KG1 (cell line): Measurements from ENCODE around the gene CSNK1E.
A peak's percentile ranks its signal among the peaks of the same experiment; 100 is the strongest.

Experiments used
- DNase-seq: peaks from one replicate; lab custom pipeline; 2025; lab: John Stamatoyannopoulos, UW

Gene CSNK1E

DNA sequence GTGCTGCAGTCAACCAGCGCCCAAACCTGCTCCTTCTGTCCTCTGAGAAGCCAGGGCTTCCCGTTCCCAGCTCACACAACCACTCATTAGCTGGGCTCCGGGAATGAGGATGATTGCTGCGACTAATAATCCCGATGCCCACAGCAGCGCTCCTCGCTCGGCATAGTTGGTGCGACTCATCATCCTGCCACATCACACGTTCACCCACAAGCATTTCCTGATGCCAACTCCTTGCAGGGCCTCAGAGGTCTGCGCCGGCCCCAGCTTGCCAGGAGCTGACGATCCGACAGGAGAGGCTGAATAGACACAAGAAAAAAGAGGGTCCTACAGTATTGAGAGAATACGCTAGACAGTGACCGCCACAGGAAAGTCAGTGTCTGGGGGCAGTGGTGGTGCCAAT lies 10.6 kb upstream of the CSNK1E start:
- DNase-seq = no peak

GRCh38 chr22:38327396-38327795 lies 10.2 kb upstream of the CSNK1E start:
- DNase-seq = no peak

DNA sequence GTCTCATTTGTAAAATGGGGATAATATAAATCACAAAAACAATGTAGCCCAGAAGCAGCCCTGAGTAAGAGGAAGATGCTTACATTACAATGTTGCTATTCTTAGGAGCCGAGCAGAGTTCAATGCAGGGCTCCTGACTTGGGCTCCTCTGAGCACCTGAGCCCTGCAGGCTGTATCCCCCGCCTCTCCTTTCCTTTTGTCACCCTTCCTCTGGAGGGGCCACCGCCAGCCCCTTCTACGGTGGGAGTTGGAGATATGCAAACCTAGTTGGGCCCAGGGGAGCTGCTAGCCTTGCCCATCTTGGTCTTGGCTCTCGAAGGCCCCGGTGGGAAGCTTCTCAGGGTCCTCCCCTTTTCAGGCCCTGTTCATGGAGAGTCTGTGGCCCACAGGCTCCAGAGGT lies 8.4 kb upstream of the CSNK1E start:
- DNase-seq = no peak

- no peak for DNase-seq
Observed at GRCh38 chr22:38320605-38321402, 3.6 kb upstream of the CSNK1E start.

GRCh38 chr22:38318792-38319773 lies 1.9 kb upstream of the CSNK1E start:
- no peak for DNase-seq

GRCh38 chr22:38317995-38318715 lies 922 bp upstream of the CSNK1E start:
- peak; percentile 29 for DNase-seq

- no peak for DNase-seq
Observed at GRCh38 chr22:38316364-38317121, 690 bp downstream of the CSNK1E start.

DNA sequence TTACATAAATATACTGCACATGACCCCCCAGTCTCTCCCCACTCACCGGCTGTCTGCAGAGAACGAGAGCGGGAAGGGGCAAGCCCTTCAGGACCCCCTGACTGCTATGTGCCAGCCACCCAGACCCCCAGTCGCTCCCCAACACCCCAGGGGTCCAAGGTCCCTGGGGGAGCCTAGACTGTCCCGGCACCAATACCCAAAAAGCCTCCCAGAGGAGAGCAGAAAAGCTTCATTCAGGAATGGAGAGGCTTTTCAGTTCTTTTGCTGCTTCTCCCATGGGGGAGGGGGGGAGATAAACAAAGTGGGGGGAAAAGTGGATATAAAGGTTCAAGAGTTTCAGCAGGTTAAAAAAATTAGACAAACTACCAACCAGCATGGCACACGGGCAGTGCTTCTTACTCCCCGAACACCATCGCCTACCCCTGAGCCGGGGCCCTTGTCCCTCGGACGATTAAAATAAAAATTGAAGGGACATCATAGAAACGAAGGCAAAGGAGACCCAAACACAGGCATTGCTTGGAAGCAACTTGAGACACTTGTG lies 1.3 kb downstream of the CSNK1E start:
- no peak for DNase-seq

GRCh38 chr22:38314933-38315822 lies 2.1 kb downstream of the CSNK1E start:
- no peak for DNase-seq

- no peak for DNase-seq
Observed at GRCh38 chr22:38314051-38314932, 2.9 kb downstream of the CSNK1E start.

- no peak for DNase-seq
Observed at GRCh38 chr22:38313384-38313955, 3.8 kb downstream of the CSNK1E start.

GRCh38 chr22:38312261-38312800 lies 4.9 kb downstream of the CSNK1E start:
- no peak for DNase-seq

- DNase-seq = no peak
Observed at GRCh38 chr22:38311323-38311620, 6.0 kb downstream of the CSNK1E start.

- no peak for DNase-seq
Observed at GRCh38 chr22:38310518-38311322, 6.5 kb downstream of the CSNK1E start.

DNA sequence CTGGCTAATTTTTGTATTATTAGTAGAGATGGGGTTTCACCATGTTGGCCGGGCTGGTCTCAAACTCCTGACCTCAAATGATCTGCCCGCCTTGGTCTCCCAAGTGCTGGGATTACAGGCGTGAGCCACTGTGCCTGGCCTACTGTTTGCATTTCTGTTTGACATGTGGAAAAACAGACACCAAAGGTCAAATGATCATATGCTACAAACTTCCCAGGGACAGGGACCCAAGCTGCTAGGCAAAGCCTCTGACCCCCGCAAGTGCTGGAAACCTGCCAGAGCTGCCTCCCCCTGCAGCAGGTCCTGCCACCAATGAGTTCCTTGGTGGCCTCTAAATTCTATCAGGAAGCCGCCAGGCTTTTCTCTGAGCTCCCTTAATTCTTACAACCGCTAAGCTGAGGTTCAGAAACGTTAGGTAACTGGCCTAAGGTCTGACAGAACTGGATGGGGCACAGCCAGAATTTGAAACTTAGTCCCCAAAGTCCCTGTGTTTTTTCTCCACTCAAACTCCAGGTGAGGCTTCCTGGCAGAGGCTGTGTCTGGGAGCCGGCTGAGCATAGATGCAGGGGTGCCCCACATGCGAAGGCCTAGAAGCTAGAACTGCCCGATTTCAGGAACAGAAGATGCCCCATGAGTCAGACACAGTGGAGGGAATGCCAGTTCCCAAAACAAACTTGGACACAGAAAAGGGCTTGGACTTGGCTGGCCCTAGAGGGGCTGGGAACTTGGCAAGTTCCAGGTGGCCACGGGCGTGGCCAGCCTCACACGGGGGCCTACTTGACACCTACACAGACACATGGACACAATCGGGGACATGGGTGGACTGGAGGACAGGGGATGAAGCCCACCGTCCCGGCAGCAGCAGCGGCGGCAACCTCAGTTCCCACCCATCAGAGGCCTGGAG lies 7.4 kb downstream of the CSNK1E start:
- no peak for DNase-seq

GRCh38 chr22:38308791-38309498 lies 8.3 kb downstream of the CSNK1E start:
- DNase-seq = no peak
